Measurements from ENCODE around the gene TRIM63.

Gene TRIM63

GRCh38 chr1:26084091-26084561 is 16.7 kb upstream of the TRIM63 start (continued):
- no peak for TF ChIP-seq PATZ1 (tag by site-specific recombination; IDR thresholded peaks at IDR 0.05)
- no peak for TF ChIP-seq TRIM28 (IDR thresholded peaks at IDR 0.05; ENCODE audit: borderline replicate concordance, low read length)
- TF ChIP-seq ZXDB (tag by site-specific recombination; IDR thresholded peaks at IDR 0.05): no peak
- no peak for TF ChIP-seq ZNF280C (tag by site-specific recombination; IDR thresholded peaks at IDR 0.05)
- no peak for TF ChIP-seq ZBTB26 (tag by site-specific recombination; optimal IDR thresholded peaks at IDR 0.05)

GRCh38 chr1:26083208-26083607 is 15.8 kb upstream of the TRIM63 start:
- no peaks in the 10 kb centered on the region for H3K9me3 ChIP-seq (ENCODE audit: control insufficient read depth, insufficient read depth, low read depth, low read length)
- no peaks in the 10 kb centered on the region for H3K4me1 ChIP-seq (ENCODE audit: control insufficient read depth, insufficient read depth, low read length)
- H3K27ac ChIP-seq (ENCODE audit: extremely low read depth, low read depth, low read length): no peak overlapping the region
- no peaks in the 10 kb centered on the region for H3K36me3 ChIP-seq (ENCODE audit: control insufficient read depth in 2 of 2, insufficient read depth in 1 of 2, low read length in 2 of 2)
- TF ChIP-seq ZNF530 (tag by site-specific recombination; IDR thresholded peaks at IDR 0.05; ENCODE audit: low read depth): no peak
- no peak for TF ChIP-seq BCL6B (tag by site-specific recombination; IDR thresholded peaks at IDR 0.05)
- TF ChIP-seq ZNF521 (tag by site-specific recombination; IDR thresholded peaks at IDR 0.05): no peak
- no peak for TF ChIP-seq ZNF555 (tag by site-specific recombination; conservative IDR thresholded peaks at IDR 0.05)
- TF ChIP-seq SALL2 (tag by site-specific recombination; IDR thresholded peaks at IDR 0.05; ENCODE audit: borderline replicate concordance): no peak
- TF ChIP-seq KLF9 (tag by site-specific recombination; IDR thresholded peaks at IDR 0.05; ENCODE audit: low read depth): no peak
- no peak for TF ChIP-seq TSHZ1 (tag by site-specific recombination; IDR thresholded peaks at IDR 0.05; ENCODE audit: borderline replicate concordance)
- TF ChIP-seq PRDM10 (tag by site-specific recombination; IDR thresholded peaks at IDR 0.05): no peak
- no peak for TF ChIP-seq MYNN (tag by site-specific recombination; IDR thresholded peaks at IDR 0.05; ENCODE audit: borderline replicate concordance)
- no peak for TF ChIP-seq ZNF112 (tag by site-specific recombination; IDR thresholded peaks at IDR 0.05)
- TF ChIP-seq ZNF677 (tag by site-specific recombination; IDR thresholded peaks at IDR 0.05): no peak
- TF ChIP-seq HOXD13 (CRISPR knock-in tag; IDR thresholded peaks at IDR 0.05; ENCODE audit: borderline replicate concordance): no peak
- no peak for TF ChIP-seq HOXC10 (CRISPR knock-in tag; IDR thresholded peaks at IDR 0.05)
- TF ChIP-seq ZNF596 (tag by site-specific recombination; IDR thresholded peaks at IDR 0.05): no peak
- TF ChIP-seq ZNF362 (tag by site-specific recombination; IDR thresholded peaks at IDR 0.05): no peak
- POLR2A ChIA-PET: no interaction called here
- no peak overlapping the region for H3K4me3 ChIP-seq (ENCODE audit: low read depth, low read length)
- CTCF ChIA-PET: interaction anchor here (1.7 kb wide), 1 partner anchor 47 kb away, joined by 7 read pairs; no protein-coding TSS in a partner anchor
